ENCODE results near the gene TNNI3. TPM values are rescaled to one million over a fixed set of nuclear protein-coding genes. Genes with fewer than 3 reads are reported as not detected.
A peak's percentile ranks its signal among the peaks of the same experiment; 100 is the strongest.

Gene TNNI3
- total and polyA plus RNA-seq, 9 of the 15 experiments (the other 6 are each of a cell fraction or from before 2014, with no cell fraction given), result 4.7 to 158 (median 42.0) TPM

GRCh38 chr19:55186080-55186479 lies 28.5 kb upstream of the TNNI3 start:
- TF ChIP-seq ZBTB17 (CRISPR knock-in tag; IDR thresholded peaks at IDR 0.05) (no peak), TFAP4 (CRISPR knock-in tag; IDR thresholded peaks at IDR 0.05; ENCODE audit: borderline replicate concordance) (no peak)
- Histone ChIP-seq H3K4me3 (no peak overlapping the region), H4K20me1 (replicated peaks; ENCODE audit: control insufficient read depth, insufficient read depth, low read length) (no peaks in the 10 kb centered on the region), H3K79me2 (ENCODE audit: control insufficient read depth, insufficient read depth, low read length) (no peaks in the 10 kb centered on the region), H3K9me3 (replicated peaks; ENCODE audit: control insufficient read depth, insufficient read depth, low read depth, low read length) (no peaks in the 10 kb centered on the region), H3K4me1 (replicated peaks in 1 of 2; ENCODE audit: control insufficient read depth in 2 of 2, insufficient read depth in 2 of 2, low read length in 2 of 2) (peaks cover 0 to 15% of the 10 kb centered on the region in 2 experiments; a peak in 2 of 5 replicates), H3K9ac (ENCODE audit: insufficient read depth in 1 of 2, low read depth in 2 of 2, low read length in 2 of 2) (no peak overlapping the region), H3K9me1 (ENCODE audit: control insufficient read depth, insufficient read depth, low read length) (no peaks in the 10 kb centered on the region), H2AFZ (ENCODE audit: low read depth, low read length) (no peak overlapping the region), H3K4me2 (ENCODE audit: insufficient read depth, low read length) (no peak overlapping the region), H3K27ac (ENCODE audit: extremely low read depth, low read depth, low read length) (no peak overlapping the region), H3K36me3 (ENCODE audit: control insufficient read depth, insufficient read depth, low read length) (peaks cover 5% of the 10 kb centered on the region; the same call in 1 of the 3 replicates), H3K27me3 (ENCODE audit: control insufficient read depth in 2 of 2, insufficient read depth in 2 of 2, low read length in 2 of 2) (no peaks in the 10 kb centered on the region)
- FAIRE-seq (no peak), DNase-seq (ENCODE audit: extremely low read depth in 1 of 4, low spot score in 3 of 4) (no peak), ATAC-seq (no peak)
- in situ Hi-C loops (cut with MboI) (no loop called here), intact Hi-C loops (cut with micrococcal nuclease) (no loop called here)
- BruUV-seq (replicated peaks), result no TSS peak
- ChIA-PET CTCF (ENCODE audit: low intra/inter-chr PET ratio) (no interaction called here), POLR2A (no interaction called here)
- WGBS (ENCODE audit: insufficient coverage, low coverage, missing lambda C conversion rate), result 90% methylated on average over 12 of the region's 12 CpGs

- no TSS peak for BruUV-seq (replicated peaks)
- H3K4me3 ChIP-seq, result no peak overlapping the region
- no peak overlapping the region; a peak in 1 of 4 replicates for H3K9ac ChIP-seq (ENCODE audit: insufficient read depth in 1 of 2, low read depth in 2 of 2, low read length in 2 of 2)
- no peak overlapping the region for H3K4me2 ChIP-seq (ENCODE audit: insufficient read depth, low read length)
- H2AFZ ChIP-seq (ENCODE audit: low read depth, low read length), result no peak overlapping the region
- no peaks in the 10 kb centered on the region for H3K27me3 ChIP-seq (ENCODE audit: control insufficient read depth in 2 of 2, insufficient read depth in 2 of 2, low read length in 2 of 2)
- H4K20me1 ChIP-seq (replicated peaks; ENCODE audit: control insufficient read depth, insufficient read depth, low read length), result peaks cover 15% of the 10 kb centered on the region
- no peak for ATAC-seq
- in situ Hi-C loops (cut with MboI), result no loop called here
- no peak for TF ChIP-seq EWSR1 (IDR thresholded peaks at IDR 0.05; ENCODE audit: borderline replicate concordance, low read depth, partially characterized antibody)
- peak; percentile 50 for TF ChIP-seq POLR2G (IDR thresholded peaks at IDR 0.05; ENCODE audit: low read depth, low read length)
- no peaks in the 10 kb centered on the region for H3K79me2 ChIP-seq (ENCODE audit: control insufficient read depth, insufficient read depth, low read length)
- no peak for FAIRE-seq
- intact Hi-C loops (cut with micrococcal nuclease), result no loop called here
- H3K36me3 ChIP-seq (ENCODE audit: control insufficient read depth, insufficient read depth, low read length), result peaks cover 3% of the 10 kb centered on the region; the same call in 1 of the 3 replicates
- peaks cover 15 to 25% of the 10 kb centered on the region in 2 experiments for H3K4me1 ChIP-seq (replicated peaks in 1 of 2; ENCODE audit: control insufficient read depth in 2 of 2, insufficient read depth in 2 of 2, low read length in 2 of 2)
- H3K9me3 ChIP-seq (replicated peaks; ENCODE audit: control insufficient read depth, insufficient read depth, low read depth, low read length), result no peaks in the 10 kb centered on the region
- no peak overlapping the region for H3K27ac ChIP-seq (ENCODE audit: extremely low read depth, low read depth, low read length)
- CTCF ChIA-PET (ENCODE audit: low intra/inter-chr PET ratio), result no interaction called here
- WGBS (ENCODE audit: insufficient coverage, low coverage, missing lambda C conversion rate), result 64% methylated on average over 20 of the region's 20 CpGs
- no peaks in the 10 kb centered on the region for H3K9me1 ChIP-seq (ENCODE audit: control insufficient read depth, insufficient read depth, low read length)
- POLR2A ChIA-PET, result interaction anchor here (0.8 kb wide), 1 partner anchor 11 kb away, joined by 3 read pairs; no protein-coding TSS in a partner anchor
- DNase-seq (ENCODE audit: extremely low read depth in 1 of 4, low spot score in 3 of 4), result no peak
Observed at GRCh38 chr19:55181740-55182139, 24.2 kb upstream of the TNNI3 start.
